Spinal cord (tissue), 10 donors: ENCODE data around the gene PSMF1. TPM values are rescaled to one million over a fixed set of nuclear protein-coding genes. Genes with fewer than 3 reads are reported as not detected.
"Not testable (repeated sequence)": the region's sequence is repeated elsewhere in the genome, so short reads cannot be mapped to it uniquely, and the experiment has no call there.

ENCODE experiments used
- DNase-seq, 6 donors: peaks; one replicate each; pipeline versions ENCODE4 v3.0.0 to v3.0.0-alpha.2; 2013 to 2015; ENCODE audit warnings: low spot score in 6 of 6, low read depth in 4 of 6
- H3K27ac ChIP-seq: one replicate; pipeline ENCODE4 v1.5.1; 2013; ENCODE audit warnings: low read depth, low read length, control low read depth
- H3K27me3 ChIP-seq: one replicate; pipeline ENCODE4 v1.6.1; 2013; ENCODE audit warnings: low read length; ENCODE audit not compliant: control insufficient read depth, insufficient read depth
- H3K36me3 ChIP-seq: one replicate; pipeline ENCODE4 v1.6.1; 2013; ENCODE audit warnings: low read length; ENCODE audit not compliant: control insufficient read depth, insufficient read depth
- H3K4me1 ChIP-seq: one replicate; pipeline ENCODE4 v1.6.1; 2013; ENCODE audit warnings: low read length; ENCODE audit not compliant: control insufficient read depth, insufficient read depth
- H3K4me3 ChIP-seq: one replicate; pipeline ENCODE4 v1.5.1; 2013; ENCODE audit warnings: low read depth, low read length, control low read depth
- H3K9me3 ChIP-seq: one replicate; pipeline ENCODE4 v1.6.1; 2013; ENCODE audit warnings: low read length; ENCODE audit not compliant: control insufficient read depth, insufficient read depth
- WGBS: methylation state at CpG from one replicate; pipeline ENCODE4 v1.1.5; 2013; ENCODE audit warnings: missing lambda C conversion rate; ENCODE audit not compliant: insufficient coverage; 5-methylcytosine and 5-hydroxymethylcytosine counted together
- polyA plus RNA-seq, 2 donors: library from polyadenylated mRNA; unstranded; fragments of 120-200 nt; gene quantifications; one replicate each; pipeline ENCODE4 v1.2.1, GENCODE V29; 2013; ENCODE audit not compliant: insufficient read length in 2 of 2
- total RNA-seq, 2 donors: library from RNA; depleted of rRNA in 1 of 2; stranded (reverse); fragments of 120-200 nt in 1 of 2; fragments of >200 nt in 1 of 2; gene quantifications; one replicate each; pipeline versions ENCODE4 v1.2.3 to v1.2.4, GENCODE V29; 2013 to 2014
- donor health status: healthy.

The PSMF1 gene
- total and polyA plus RNA-seq, 4 donors: 41.8 to 156 (median 98.3) TPM

DNA sequence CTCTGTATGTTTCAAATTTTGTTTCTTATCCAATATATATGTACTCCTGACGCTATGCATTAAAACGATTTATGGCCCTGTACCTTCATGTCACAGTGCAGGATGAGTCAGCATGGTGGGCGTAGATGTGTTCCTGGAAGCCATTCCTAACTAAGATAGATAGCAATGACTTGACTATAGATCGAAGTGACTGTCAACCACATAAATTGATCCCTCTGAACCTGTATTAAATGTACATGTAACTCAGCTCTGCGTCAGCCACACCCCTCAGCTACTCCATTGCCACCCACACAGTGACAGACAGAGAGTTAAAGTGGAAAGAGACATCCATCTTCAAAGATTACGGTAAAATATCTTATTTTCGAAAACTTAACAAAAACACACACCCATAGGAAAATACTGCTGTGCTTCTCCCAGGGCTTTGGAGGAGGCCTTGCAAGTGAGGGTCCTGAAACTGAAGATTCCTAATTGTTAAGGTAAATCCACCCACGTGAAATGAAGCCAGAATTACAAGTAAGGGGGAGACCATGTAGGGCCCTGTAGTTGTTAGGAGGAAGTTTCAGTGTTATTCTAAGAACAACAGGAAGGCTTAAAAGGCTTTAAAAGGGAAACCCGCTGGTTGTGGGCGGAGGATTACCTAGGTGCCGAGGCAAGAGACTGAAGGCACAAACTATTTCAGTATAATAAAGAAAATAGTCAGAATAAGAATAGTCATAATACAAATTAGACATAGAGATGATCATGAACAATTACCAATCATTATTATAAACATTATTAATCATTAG is 97.2 kb downstream of the PSMF1 start:
- WGBS: 100% methylated on average over 1 of the region's 11 CpGs
- Histone ChIP-seq H3K9me3 (no peaks in the 10 kb centered on the region), H3K36me3 (no peaks in the 10 kb centered on the region), H3K4me1 (no peaks in the 10 kb centered on the region), H3K27me3 (peaks cover 3% of the 10 kb centered on the region), H3K27ac (no peak overlapping the region), H3K4me3 (no peak overlapping the region)
- no peak for DNase-seq

- WGBS: 83% methylated on average over 18 of the region's 19 CpGs
- not testable (repeated sequence) for H3K36me3 ChIP-seq, H3K9me3 ChIP-seq, DNase-seq, H3K4me3 ChIP-seq, H3K27me3 ChIP-seq, H3K27ac ChIP-seq, H3K4me1 ChIP-seq
These were observed 98.4 kb downstream of the PSMF1 start for GRCh38 chr20:1216527-1217427.

Other genes with a start within 250 kb of the PSMF1 start
- gene ANGPT4, start 202.3 kb upstream of the PSMF1 start, total RNA-seq: under 1 TPM; 0.30 to 0.39 TPM
- gene ANGPT4, start 202.3 kb upstream of the PSMF1 start, polyA plus RNA-seq: under 1 TPM; 0.50 to 0.57 TPM
- gene RSPO4, start 116.3 kb upstream of the PSMF1 start, total RNA-seq: under 1 TPM; 0.39 to 0.89 TPM
- gene RSPO4, start 116.3 kb upstream of the PSMF1 start, polyA plus RNA-seq: 1 to 10 TPM; 7.4 to 7.8 TPM
- 1 to 10 TPM; 6.2 to 8.9 TPM for gene TMEM74B, start 66.4 kb downstream of the PSMF1 start, total RNA-seq
- 10 to 100 TPM; 37.4 to 44.2 TPM for gene TMEM74B, start 66.4 kb downstream of the PSMF1 start, polyA plus RNA-seq
- gene C20orf202, start 84.9 kb downstream of the PSMF1 start, total RNA-seq: under 1 TPM; 0.66 to 0.99 TPM
- gene C20orf202, start 84.9 kb downstream of the PSMF1 start, polyA plus RNA-seq: under 1 TPM; 0.59 to 0.92 TPM
- gene RAD21L1, start 107.4 kb downstream of the PSMF1 start, total RNA-seq: under 1 TPM; 0.10 to 0.28 TPM
- not detected for gene RAD21L1, start 107.4 kb downstream of the PSMF1 start, polyA plus RNA-seq
- 10 to 100 TPM; 12.2 to 25.6 TPM for gene SNPH, start 147.7 kb downstream of the PSMF1 start, total RNA-seq
- gene SNPH, start 147.7 kb downstream of the PSMF1 start, polyA plus RNA-seq: 10 to 100 TPM; 42.3 to 46.7 TPM
- 1 to 10 TPM; 4.1 to 8.7 TPM for gene SDCBP2, start 210.5 kb downstream of the PSMF1 start, total RNA-seq
- gene SDCBP2, start 210.5 kb downstream of the PSMF1 start, polyA plus RNA-seq: 10 to 100 TPM; 20.0 to 20.1 TPM